NCI-H524 treated with DMSO at 0.1 percent for 48 hours (cell line): ENCODE results near the gene DUS1L.

Experiments
- DNase-seq: peaks from one replicate; lab custom pipeline; 2025; lab: John Stamatoyannopoulos, UW

Gene DUS1L

GRCh38 chr17:82076018-82076784, 10.6 kb upstream of the DUS1L start:
- no peak for DNase-seq

- no peak for DNase-seq
Measured at GRCh38 chr17:82073446-82073845, 7.8 kb upstream of the DUS1L start.

- no peak for DNase-seq
Measured at GRCh38 chr17:82072827-82073226, 7.2 kb upstream of the DUS1L start.

GRCh38 chr17:82070611-82071010, 5.0 kb upstream of the DUS1L start:
- DNase-seq, result no peak

- DNase-seq, result no peak
Measured at GRCh38 chr17:82065193-82065637, 389 bp downstream of the DUS1L start.

GRCh38 chr17:82064433-82065192, 991 bp downstream of the DUS1L start:
- DNase-seq, result no peak

GRCh38 chr17:82063424-82064415, 1.9 kb downstream of the DUS1L start:
- DNase-seq, result no peak

- no peak for DNase-seq
Measured at GRCh38 chr17:82062984-82063368, 2.6 kb downstream of the DUS1L start.

- no peak for DNase-seq
Measured at GRCh38 chr17:82062076-82062983, 3.3 kb downstream of the DUS1L start.

- no peak for DNase-seq
Measured at GRCh38 chr17:82061047-82061925, 4.3 kb downstream of the DUS1L start.

GRCh38 chr17:82060614-82061013, 5.0 kb downstream of the DUS1L start:
- no peak for DNase-seq

- no peak for DNase-seq
Measured at GRCh38 chr17:82060001-82060380, 5.6 kb downstream of the DUS1L start.

- no peak for DNase-seq
Measured at GRCh38 chr17:82059272-82060000, 6.2 kb downstream of the DUS1L start.

- DNase-seq, result no peak
Measured at GRCh38 chr17:82058855-82059249, 6.8 kb downstream of the DUS1L start.

- DNase-seq, result no peak
Measured at GRCh38 chr17:82058230-82058854, 7.3 kb downstream of the DUS1L start.

- DNase-seq, result no peak
Measured at GRCh38 chr17:82056729-82057621, 8.6 kb downstream of the DUS1L start.

- DNase-seq, result no peak
Measured at GRCh38 chr17:82055965-82056728, 9.5 kb downstream of the DUS1L start.
